IPS DF 6.9 (cell line): ENCODE measurements around the gene C9orf78.

Experiments
- DNase-seq: peaks from one replicate; pipeline ENCODE4 v3.0.0-alpha.2; 2013; ENCODE audit warnings: low read depth, low spot score
- H3K27ac ChIP-seq: one replicate; pipeline ENCODE4 v1.5.1; 2013; ENCODE audit warnings: low read length, control low read depth
- H3K27me3 ChIP-seq: 2 replicates; pipeline ENCODE4 v1.6.1; 2013; ENCODE audit warnings: mild to moderate bottlenecking, low read length; ENCODE audit not compliant: control insufficient read depth, insufficient read depth
- H3K36me3 ChIP-seq: 2 replicates; pipeline ENCODE4 v1.6.1; 2013; ENCODE audit warnings: low read length; ENCODE audit not compliant: control insufficient read depth, insufficient read depth
- H3K4me1 ChIP-seq: 2 replicates; pipeline ENCODE4 v1.6.1; 2013; ENCODE audit warnings: low read length; ENCODE audit not compliant: control insufficient read depth, insufficient read depth
- H3K4me3 ChIP-seq: 2 replicates; pipeline ENCODE4 v1.5.1; 2013; ENCODE audit warnings: mild to moderate bottlenecking, low read length
- H3K9me3 ChIP-seq: 2 replicates; pipeline ENCODE4 v1.6.1; 2013; ENCODE audit warnings: low read length, inconsistent platforms; ENCODE audit not compliant: control insufficient read depth, insufficient read depth
- WGBS: extraction: QIAGEN DNeasy Blood & Tissue Kit; methylation state at CpG from one replicate; pipeline ENCODE4 v1.1.7; 2013; ENCODE audit warnings: mixed read lengths, missing lambda C conversion rate; ENCODE audit not compliant: insufficient read length, insufficient coverage; 5-methylcytosine and 5-hydroxymethylcytosine counted together

The C9orf78 gene

GRCh38 chr9:129835128-129835859, at the start of gene C9orf78, which contains the start of gene USP20:
Gene C9orf78 (minus strand): TSS chr9:129835275. CDS start chr9:129835221, 54 bp downstream.
Gene USP20 (plus strand): TSS chr9:129835458. CDS start chr9:129852556, 17,098 bp downstream.
- peak; percentile 83 for DNase-seq
- Histone ChIP-seq H3K36me3 (peaks cover 4% of the 10 kb centered on the region; the same call in 1 of the 2 replicates), H3K27me3 (no peaks in the 10 kb centered on the region), H3K4me1 (peaks cover 7% of the 10 kb centered on the region; the same call in 1 of the 2 replicates), H3K4me3 (peak within 1 kb of the TSS; percentile 80), H3K27ac (no peak within 1 kb of the TSS), H3K9me3 (no peaks in the 10 kb centered on the region)
- WGBS = no CpG with 5 or more reads among the region's 81 CpGs

GRCh38 chr9:129884220-129885017, 49.3 kb upstream of the C9orf78 start:
- no peak overlapping the region for H3K4me3 ChIP-seq
- no peaks in the 10 kb centered on the region; the same call in 1 of the 2 replicates for H3K36me3 ChIP-seq
- DNase-seq = peak; percentile 87
- H3K4me1 ChIP-seq = peaks cover 8% of the 10 kb centered on the region
- H3K27me3 ChIP-seq = no peaks in the 10 kb centered on the region
- H3K27ac ChIP-seq = no peak overlapping the region
- WGBS = no CpG with 5 or more reads among the region's 24 CpGs
- H3K9me3 ChIP-seq = no peaks in the 10 kb centered on the region

GRCh38 chr9:129881547-129882324, 46.7 kb upstream of the C9orf78 start:
- H3K9me3 ChIP-seq = no peaks in the 10 kb centered on the region
- H3K4me1 ChIP-seq = peaks cover 8% of the 10 kb centered on the region
- no CpG with 5 or more reads among the region's 19 CpGs for WGBS
- H3K36me3 ChIP-seq = no peaks in the 10 kb centered on the region; the same call in 1 of the 2 replicates
- no peaks in the 10 kb centered on the region for H3K27me3 ChIP-seq
- no peak overlapping the region for H3K4me3 ChIP-seq
- no peak overlapping the region for H3K27ac ChIP-seq
- DNase-seq = no peak

GRCh38 chr9:129880654-129881546, 45.8 kb upstream of the C9orf78 start:
- no peak for DNase-seq
- no peaks in the 10 kb centered on the region for H3K27me3 ChIP-seq
- H3K36me3 ChIP-seq = no peaks in the 10 kb centered on the region; the same call in 1 of the 2 replicates
- no CpG with 5 or more reads among the region's 28 CpGs for WGBS
- H3K9me3 ChIP-seq = no peaks in the 10 kb centered on the region
- H3K4me1 ChIP-seq = peaks cover 8% of the 10 kb centered on the region
- no peak overlapping the region for H3K4me3 ChIP-seq
- no peak overlapping the region for H3K27ac ChIP-seq

GRCh38 chr9:129879991-129880653, 45.0 kb upstream of the C9orf78 start:
- whole genome bisulfite sequencing = no CpG with 5 or more reads among the region's 31 CpGs
- no peaks in the 10 kb centered on the region for H3K9me3 ChIP-seq
- no peaks in the 10 kb centered on the region for H3K27me3 ChIP-seq
- no peak overlapping the region for H3K27ac ChIP-seq
- H3K4me1 ChIP-seq = peaks cover 4% of the 10 kb centered on the region
- no peaks in the 10 kb centered on the region; the same call in 1 of the 2 replicates for H3K36me3 ChIP-seq
- DNase-seq = no peak
- no peak overlapping the region for H3K4me3 ChIP-seq

- no peak for DNase-seq
Measured at GRCh38 chr9:129879103-129879699, 44.1 kb upstream of the C9orf78 start.

GRCh38 chr9:129878291-129878690, 43.2 kb upstream of the C9orf78 start:
- Histone ChIP-seq H3K4me1 (no peaks in the 10 kb centered on the region), H3K9me3 (no peaks in the 10 kb centered on the region), H3K4me3 (no peak overlapping the region), H3K36me3 (no peaks in the 10 kb centered on the region; the same call in 1 of the 2 replicates), H3K27me3 (no peaks in the 10 kb centered on the region), H3K27ac (no peak overlapping the region)
- DNase-seq = no peak
- no CpG with 5 or more reads among the region's 11 CpGs for WGBS

More at GRCh38 chr9:129879103-129879699, 44.1 kb upstream of the C9orf78 start:
- Histone ChIP-seq H3K4me3 (no peak overlapping the region), H3K36me3 (no peaks in the 10 kb centered on the region; the same call in 1 of the 2 replicates), H3K4me1 (no peaks in the 10 kb centered on the region), H3K27ac (no peak overlapping the region), H3K27me3 (no peaks in the 10 kb centered on the region), H3K9me3 (no peaks in the 10 kb centered on the region)
- WGBS = no CpG with 5 or more reads among the region's 17 CpGs

- H3K4me3 ChIP-seq = no peak overlapping the region
- no peaks in the 10 kb centered on the region for H3K9me3 ChIP-seq
- no peaks in the 10 kb centered on the region; the same call in 1 of the 2 replicates for H3K36me3 ChIP-seq
- H3K27me3 ChIP-seq = no peaks in the 10 kb centered on the region
- H3K27ac ChIP-seq = no peak overlapping the region
- H3K4me1 ChIP-seq = no peaks in the 10 kb centered on the region
- no CpG with 5 or more reads among the region's 7 CpGs for WGBS
- no peak for DNase-seq
Measured at GRCh38 chr9:129876815-129877214, 41.7 kb upstream of the C9orf78 start.
